HCT116 (cell line): ENCODE results near the gene CCDC32.

Source experiments
- EGR1 ChIP-seq: IDR thresholded peaks from 2 replicates; pipeline ENCODE4 v1.6.1; 2012; ENCODE audit warnings: low read depth
- EZH2 ChIP-seq: fragments of 200-600 bp; sonication (generic); IDR thresholded peaks from 2 replicates; pipeline ENCODE4 v1.6.1; 2017; ENCODE audit warnings: antibody characterized with exemption, mixed run types
- EZH2phosphoT487 ChIP-seq: fragments of 200-600 bp; IDR thresholded peaks from 2 replicates; pipeline ENCODE4 v1.6.1; 2018; ENCODE audit warnings: antibody characterized with exemption, borderline replicate concordance
- MAX ChIP-seq: IDR thresholded peaks from 2 replicates; pipeline ENCODE4 v1.6.1; 2012
- POLR2A ChIP-seq: IDR thresholded peaks from 2 replicates; pipeline ENCODE4 v1.7.0; 2011; ENCODE audit warnings: borderline replicate concordance; ENCODE audit not compliant: insufficient read depth, insufficient read length; ENCODE audit errors: extremely low read depth
- POLR2AphosphoS5 ChIP-seq: IDR thresholded peaks from 2 replicates; pipeline ENCODE4 v1.6.1; 2011; ENCODE audit warnings: mild to moderate bottlenecking, low read depth, low read length, moderate library complexity
- SIN3A ChIP-seq: IDR thresholded peaks from 2 replicates; pipeline ENCODE4 v1.6.1; 2012; ENCODE audit warnings: low read depth
- YY1 ChIP-seq: IDR thresholded peaks from 2 replicates; pipeline ENCODE4 v1.6.1; 2011; ENCODE audit warnings: low read length, low read depth, moderate library complexity, mild to moderate bottlenecking; ENCODE audit not compliant: insufficient replicate concordance; ENCODE audit errors: extremely low read depth
- TF ChIP-seq, protein P1 (sequence below), 3 experiments: fragments of 200-600 bp in 1 of 3; sonication (generic) in 1 of 3; IDR thresholded peaks in 2 of 3; conservative IDR thresholded peaks in 1 of 3; 2 replicates each; pipeline ENCODE4 v1.5.1; 2012 to 2017; ENCODE audit warnings: low read depth in 2 of 3, low read length in 2 of 3, antibody characterized with exemption in 1 of 3, borderline replicate concordance in 1 of 3, control low read depth in 1 of 3, mild to moderate bottlenecking in 1 of 3, mixed read lengths in 1 of 3, mixed run types in 1 of 3, moderate library complexity in 1 of 3; ENCODE audit not compliant: insufficient read depth in 1 of 3
- TF ChIP-seq, protein P2 (sequence below): IDR thresholded peaks from 2 replicates; pipeline ENCODE4 v1.6.1; 2012; ENCODE audit warnings: low read depth

GRCh38 chr15:40595219-40595618, 30.4 kb upstream of the CCDC32 start:
- TF ChIP-seq, protein P1, sequence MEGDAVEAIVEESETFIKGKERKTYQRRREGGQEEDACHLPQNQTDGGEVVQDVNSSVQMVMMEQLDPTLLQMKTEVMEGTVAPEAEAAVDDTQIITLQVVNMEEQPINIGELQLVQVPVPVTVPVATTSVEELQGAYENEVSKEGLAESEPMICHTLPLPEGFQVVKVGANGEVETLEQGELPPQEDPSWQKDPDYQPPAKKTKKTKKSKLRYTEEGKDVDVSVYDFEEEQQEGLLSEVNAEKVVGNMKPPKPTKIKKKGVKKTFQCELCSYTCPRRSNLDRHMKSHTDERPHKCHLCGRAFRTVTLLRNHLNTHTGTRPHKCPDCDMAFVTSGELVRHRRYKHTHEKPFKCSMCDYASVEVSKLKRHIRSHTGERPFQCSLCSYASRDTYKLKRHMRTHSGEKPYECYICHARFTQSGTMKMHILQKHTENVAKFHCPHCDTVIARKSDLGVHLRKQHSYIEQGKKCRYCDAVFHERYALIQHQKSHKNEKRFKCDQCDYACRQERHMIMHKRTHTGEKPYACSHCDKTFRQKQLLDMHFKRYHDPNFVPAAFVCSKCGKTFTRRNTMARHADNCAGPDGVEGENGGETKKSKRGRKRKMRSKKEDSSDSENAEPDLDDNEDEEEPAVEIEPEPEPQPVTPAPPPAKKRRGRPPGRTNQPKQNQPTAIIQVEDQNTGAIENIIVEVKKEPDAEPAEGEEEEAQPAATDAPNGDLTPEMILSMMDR (IDR thresholded peaks at IDR 0.05 in 2 of 3, conservative IDR thresholded peaks at IDR 0.05 in 1 of 3; ENCODE audit: borderline replicate concordance in 1 of 3, insufficient read depth in 1 of 3, low read depth in 2 of 3, low read length in 2 of 3) = no peak
- TF ChIP-seq POLR2A (no peak), EZH2phosphoT487 (no peak), MAX (no peak), EZH2 (no peak), YY1 (no peak), EGR1 (no peak), SIN3A (no peak), POLR2AphosphoS5 (no peak)
- TF ChIP-seq, protein P2, sequence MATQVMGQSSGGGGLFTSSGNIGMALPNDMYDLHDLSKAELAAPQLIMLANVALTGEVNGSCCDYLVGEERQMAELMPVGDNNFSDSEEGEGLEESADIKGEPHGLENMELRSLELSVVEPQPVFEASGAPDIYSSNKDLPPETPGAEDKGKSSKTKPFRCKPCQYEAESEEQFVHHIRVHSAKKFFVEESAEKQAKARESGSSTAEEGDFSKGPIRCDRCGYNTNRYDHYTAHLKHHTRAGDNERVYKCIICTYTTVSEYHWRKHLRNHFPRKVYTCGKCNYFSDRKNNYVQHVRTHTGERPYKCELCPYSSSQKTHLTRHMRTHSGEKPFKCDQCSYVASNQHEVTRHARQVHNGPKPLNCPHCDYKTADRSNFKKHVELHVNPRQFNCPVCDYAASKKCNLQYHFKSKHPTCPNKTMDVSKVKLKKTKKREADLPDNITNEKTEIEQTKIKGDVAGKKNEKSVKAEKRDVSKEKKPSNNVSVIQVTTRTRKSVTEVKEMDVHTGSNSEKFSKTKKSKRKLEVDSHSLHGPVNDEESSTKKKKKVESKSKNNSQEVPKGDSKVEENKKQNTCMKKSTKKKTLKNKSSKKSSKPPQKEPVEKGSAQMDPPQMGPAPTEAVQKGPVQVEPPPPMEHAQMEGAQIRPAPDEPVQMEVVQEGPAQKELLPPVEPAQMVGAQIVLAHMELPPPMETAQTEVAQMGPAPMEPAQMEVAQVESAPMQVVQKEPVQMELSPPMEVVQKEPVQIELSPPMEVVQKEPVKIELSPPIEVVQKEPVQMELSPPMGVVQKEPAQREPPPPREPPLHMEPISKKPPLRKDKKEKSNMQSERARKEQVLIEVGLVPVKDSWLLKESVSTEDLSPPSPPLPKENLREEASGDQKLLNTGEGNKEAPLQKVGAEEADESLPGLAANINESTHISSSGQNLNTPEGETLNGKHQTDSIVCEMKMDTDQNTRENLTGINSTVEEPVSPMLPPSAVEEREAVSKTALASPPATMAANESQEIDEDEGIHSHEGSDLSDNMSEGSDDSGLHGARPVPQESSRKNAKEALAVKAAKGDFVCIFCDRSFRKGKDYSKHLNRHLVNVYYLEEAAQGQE = no peak
